ENCODE results near the gene CDK1.
"Not testable (repeated sequence)": the region's sequence is repeated elsewhere in the genome, so short reads cannot be mapped to it uniquely, and the experiment has no call there.

The CDK1 gene

GRCh38 chr10:60816628-60817397 lies 38.5 kb downstream of the CDK1 start:
- DNase-seq (ENCODE audit: low read depth, low spot score): peak; percentile 61

- DNase-seq (ENCODE audit: low read depth, low spot score): no peak
Observed at GRCh38 chr10:60817398-60817805, 39.1 kb downstream of the CDK1 start.

- no peak for DNase-seq (ENCODE audit: low read depth, low spot score)
Observed at GRCh38 chr10:60818134-60818770, 40.0 kb downstream of the CDK1 start.

GRCh38 chr10:60819271-60819670 lies 41.0 kb downstream of the CDK1 start:
- DNase-seq (ENCODE audit: low read depth, low spot score): no peak

GRCh38 chr10:60820093-60820754 lies 41.9 kb downstream of the CDK1 start:
- no peak for DNase-seq (ENCODE audit: low read depth, low spot score)

GRCh38 chr10:60821656-60822055 lies 43.4 kb downstream of the CDK1 start:
- no peak for DNase-seq (ENCODE audit: low read depth, low spot score)

GRCh38 chr10:60822809-60823208 lies 44.5 kb downstream of the CDK1 start:
- DNase-seq (ENCODE audit: low read depth, low spot score): no peak

- no peak for DNase-seq (ENCODE audit: low read depth, low spot score)
Observed at GRCh38 chr10:60823324-60823723, 45.0 kb downstream of the CDK1 start.

GRCh38 chr10:60825520-60825919 lies 47.2 kb downstream of the CDK1 start:
- no peak for DNase-seq (ENCODE audit: low read depth, low spot score)

- no peak for DNase-seq (ENCODE audit: low read depth, low spot score)
Observed at GRCh38 chr10:60827791-60828488, 49.7 kb downstream of the CDK1 start.

- no peak for DNase-seq (ENCODE audit: low read depth, low spot score)
Observed at GRCh38 chr10:60828489-60828852, 50.2 kb downstream of the CDK1 start.

- DNase-seq (ENCODE audit: low read depth, low spot score): not testable (repeated sequence)
Observed at GRCh38 chr10:60832136-60832535, 53.9 kb downstream of the CDK1 start.

- DNase-seq (ENCODE audit: low read depth, low spot score): no peak
Observed at GRCh38 chr10:60834401-60834800, 56.1 kb downstream of the CDK1 start.

- DNase-seq (ENCODE audit: low read depth, low spot score): no peak
Observed at GRCh38 chr10:60835049-60835448, 56.8 kb downstream of the CDK1 start.

- DNase-seq (ENCODE audit: low read depth, low spot score): not testable (repeated sequence)
Observed at GRCh38 chr10:60841227-60841626, 62.9 kb downstream of the CDK1 start.

GRCh38 chr10:60842694-60843093 lies 64.4 kb downstream of the CDK1 start:
- DNase-seq (ENCODE audit: low read depth, low spot score): no peak

Data from brain pericyte (primary cell).